Measurements from ENCODE around the gene CA6. TPM values are rescaled to one million over a fixed set of nuclear protein-coding genes. Genes with fewer than 3 reads are reported as not detected.

The CA6 gene
- total RNA-seq, 1 experiment from 2014 or later = not detected

DNA sequence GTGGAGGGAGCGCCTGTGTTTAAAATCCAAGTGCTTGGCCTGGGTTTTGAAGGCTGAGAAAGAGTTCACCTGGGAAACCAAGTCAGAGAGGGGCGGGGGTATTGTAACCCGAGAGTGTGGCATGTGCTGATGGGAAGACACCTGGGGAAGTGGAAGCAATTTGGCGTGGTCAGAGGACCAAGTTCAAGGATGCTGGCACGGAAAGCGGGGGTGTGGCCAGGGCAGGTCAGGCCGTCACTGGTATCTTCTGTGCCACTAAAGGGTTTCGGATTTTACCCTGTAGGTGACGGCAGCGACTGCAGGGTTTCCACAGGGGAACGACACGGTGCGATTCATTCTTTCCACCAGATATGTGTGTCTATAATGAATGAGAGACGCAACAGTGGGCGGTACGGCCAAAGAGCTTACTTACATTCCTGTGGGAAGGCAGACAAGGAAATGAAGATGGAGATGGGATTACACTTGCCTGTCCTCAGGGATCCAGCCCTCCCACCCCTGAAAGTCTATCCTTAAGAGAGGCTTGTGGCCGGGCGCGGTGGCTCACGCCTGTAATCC lies 31.3 kb downstream of the CA6 start:
- DNase-seq = no peak
- H3K4me1 Mint-ChIP-seq = peaks cover 2 to 10% of the 10 kb centered on the region in 2 experiments

More for the DNA sequence above, 31.3 kb downstream of the CA6 start:
- no peak overlapping the region for H4K91ac ChIP-seq (ENCODE audit: insufficient read length, low read depth, low read length)
- H4K8ac ChIP-seq (replicated peaks; ENCODE audit: insufficient read length, low read depth, low read length) = no peak overlapping the region
- H3K79me1 ChIP-seq (ENCODE audit: insufficient read depth, low read depth, low read length, poor library complexity, severe bottlenecking) = no peaks in the 10 kb centered on the region
- no peak overlapping the region for H3K14ac ChIP-seq (ENCODE audit: insufficient read depth, low read length)
- no peak overlapping the region for H3K9ac ChIP-seq (ENCODE audit: extremely low read depth, insufficient read length, low read length)
- H4K5ac ChIP-seq (ENCODE audit: insufficient read length, low read depth, low read length) = no peak overlapping the region
- H2BK5ac ChIP-seq (ENCODE audit: insufficient read length, low read length) = no peak overlapping the region
- peaks cover 5% of the 10 kb centered on the region for H3K9me3 ChIP-seq (ENCODE audit: control insufficient read depth, low read depth, low read length)
- H3K9me3 Mint-ChIP-seq = peaks cover 0 to 6% of the 10 kb centered on the region in 2 experiments; a peak in 2 of 5 replicates
- no peak overlapping the region for H2BK12ac ChIP-seq (ENCODE audit: insufficient read length, low read depth, low read length)
- no peaks in the 10 kb centered on the region for H3K36me3 Mint-ChIP-seq (ENCODE audit: insufficient read depth in 1 of 3, low read depth in 3 of 3)
- no peak overlapping the region for H3K4ac ChIP-seq (ENCODE audit: low read depth, low read length)
- no peaks in the 10 kb centered on the region for H3K4me1 ChIP-seq (ENCODE audit: insufficient read depth, low read length)
- no peak overlapping the region for H2AFZ ChIP-seq (ENCODE audit: low read length)
- no CpG with 5 or more reads among the region's 20 CpGs for WGBS (ENCODE audit: extremely low coverage, insufficient read length, low lambda C conversion rate)
- H3K27ac Mint-ChIP-seq = no peak overlapping the region; a peak in 1 of 7 replicates
- no peaks in the 10 kb centered on the region for H4K20me1 ChIP-seq (ENCODE audit: control insufficient read depth, insufficient read depth, insufficient read length)
- no peak overlapping the region for H2BK120ac ChIP-seq (ENCODE audit: low read depth, low read length, poor library complexity, severe bottlenecking)
- no peak overlapping the region for H3K56ac ChIP-seq (ENCODE audit: insufficient read length, low read depth, low read length)
- no peak overlapping the region for H2BK20ac ChIP-seq (ENCODE audit: low read depth, low read length, poor library complexity, severe bottlenecking)
- TF ChIP-seq, protein P1, sequence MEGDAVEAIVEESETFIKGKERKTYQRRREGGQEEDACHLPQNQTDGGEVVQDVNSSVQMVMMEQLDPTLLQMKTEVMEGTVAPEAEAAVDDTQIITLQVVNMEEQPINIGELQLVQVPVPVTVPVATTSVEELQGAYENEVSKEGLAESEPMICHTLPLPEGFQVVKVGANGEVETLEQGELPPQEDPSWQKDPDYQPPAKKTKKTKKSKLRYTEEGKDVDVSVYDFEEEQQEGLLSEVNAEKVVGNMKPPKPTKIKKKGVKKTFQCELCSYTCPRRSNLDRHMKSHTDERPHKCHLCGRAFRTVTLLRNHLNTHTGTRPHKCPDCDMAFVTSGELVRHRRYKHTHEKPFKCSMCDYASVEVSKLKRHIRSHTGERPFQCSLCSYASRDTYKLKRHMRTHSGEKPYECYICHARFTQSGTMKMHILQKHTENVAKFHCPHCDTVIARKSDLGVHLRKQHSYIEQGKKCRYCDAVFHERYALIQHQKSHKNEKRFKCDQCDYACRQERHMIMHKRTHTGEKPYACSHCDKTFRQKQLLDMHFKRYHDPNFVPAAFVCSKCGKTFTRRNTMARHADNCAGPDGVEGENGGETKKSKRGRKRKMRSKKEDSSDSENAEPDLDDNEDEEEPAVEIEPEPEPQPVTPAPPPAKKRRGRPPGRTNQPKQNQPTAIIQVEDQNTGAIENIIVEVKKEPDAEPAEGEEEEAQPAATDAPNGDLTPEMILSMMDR (conservative IDR thresholded peaks at IDR 0.05) = no peak
- no peaks in the 10 kb centered on the region for H3K79me2 ChIP-seq (ENCODE audit: insufficient read depth, low read length)
- H3K18ac ChIP-seq (ENCODE audit: insufficient read length, low read depth, low read length) = no peak overlapping the region
- H3K4me3 Mint-ChIP-seq = no peak overlapping the region
- H3K27me3 Mint-ChIP-seq (ENCODE audit: low read depth) = peaks cover 6% of the 10 kb centered on the region; the same call in 1 of the 2 replicates
- H3K27ac ChIP-seq (ENCODE audit: insufficient read length, low read depth, low read length) = no peak overlapping the region
- H2BK15ac ChIP-seq (ENCODE audit: low read depth, low read length) = no peak overlapping the region
- no peaks in the 10 kb centered on the region for H3K23me2 ChIP-seq (ENCODE audit: insufficient read length, low read depth, low read length, poor library complexity, severe bottlenecking)
- no peaks in the 10 kb centered on the region for H3K27me3 ChIP-seq (ENCODE audit: insufficient read depth, low read length)
- no peak overlapping the region for H3K4me2 ChIP-seq (ENCODE audit: insufficient read depth, insufficient read length, low read length)
- H3T11ph ChIP-seq (ENCODE audit: low read length) = no peak overlapping the region
- H2AK5ac ChIP-seq (ENCODE audit: insufficient read length, low read length) = no peak overlapping the region
- H3K23ac ChIP-seq (ENCODE audit: insufficient read length, low read depth, low read length) = no peak overlapping the region

Measured in H9 (cell line).